Adrenal gland (tissue), 5 donors: Measurements from ENCODE around the gene ANKLE2.

Experiments used
- POLR2A ChIP-seq, 2 donors: fragments of 450-650 bp; IDR thresholded peaks; one replicate each; pipeline ENCODE4 v1.6.1; 2017; ENCODE audit warnings: antibody characterized with exemption in 2 of 2, mild to moderate bottlenecking in 2 of 2, moderate library complexity in 1 of 2
- TF ChIP-seq, protein P1 (sequence below), 6 experiments: fragments of 450-650 bp in 4 of 6; fragments of 200-600 bp in 2 of 6; sonication (generic) in 1 of 6; IDR thresholded peaks; 1 replicate in 5 of 6; 2 replicates in 1 of 6; pipeline versions ENCODE4 v1.5.1 to v1.8.0; 2016 to 2021; ENCODE audit warnings: antibody characterized with exemption in 6 of 6, mild to moderate bottlenecking in 2 of 6, moderate library complexity in 1 of 6
- donor health status: DM: no; HTN: no; CAD: no.

DNA sequence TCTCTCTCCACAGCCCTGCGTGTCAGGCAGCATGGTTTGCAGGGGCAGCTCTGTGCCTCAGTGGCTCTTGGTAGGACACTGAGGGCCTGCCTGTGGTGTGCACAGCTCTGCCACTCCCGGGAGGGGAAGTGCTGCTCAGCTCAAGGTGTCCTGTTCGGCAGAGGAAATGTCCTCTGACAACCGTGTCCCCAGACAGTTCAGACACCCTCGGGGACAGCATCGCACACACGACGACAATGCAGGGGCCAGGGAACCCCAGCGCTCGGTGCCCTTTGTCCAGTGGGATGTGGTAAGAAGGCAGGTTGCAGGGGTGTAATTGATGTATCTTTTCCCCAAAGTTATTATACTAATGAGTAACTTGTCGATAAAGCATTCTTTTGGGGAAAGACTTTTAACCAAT is 14.2 kb downstream of the ANKLE2 start:
- TF ChIP-seq, protein P1, sequence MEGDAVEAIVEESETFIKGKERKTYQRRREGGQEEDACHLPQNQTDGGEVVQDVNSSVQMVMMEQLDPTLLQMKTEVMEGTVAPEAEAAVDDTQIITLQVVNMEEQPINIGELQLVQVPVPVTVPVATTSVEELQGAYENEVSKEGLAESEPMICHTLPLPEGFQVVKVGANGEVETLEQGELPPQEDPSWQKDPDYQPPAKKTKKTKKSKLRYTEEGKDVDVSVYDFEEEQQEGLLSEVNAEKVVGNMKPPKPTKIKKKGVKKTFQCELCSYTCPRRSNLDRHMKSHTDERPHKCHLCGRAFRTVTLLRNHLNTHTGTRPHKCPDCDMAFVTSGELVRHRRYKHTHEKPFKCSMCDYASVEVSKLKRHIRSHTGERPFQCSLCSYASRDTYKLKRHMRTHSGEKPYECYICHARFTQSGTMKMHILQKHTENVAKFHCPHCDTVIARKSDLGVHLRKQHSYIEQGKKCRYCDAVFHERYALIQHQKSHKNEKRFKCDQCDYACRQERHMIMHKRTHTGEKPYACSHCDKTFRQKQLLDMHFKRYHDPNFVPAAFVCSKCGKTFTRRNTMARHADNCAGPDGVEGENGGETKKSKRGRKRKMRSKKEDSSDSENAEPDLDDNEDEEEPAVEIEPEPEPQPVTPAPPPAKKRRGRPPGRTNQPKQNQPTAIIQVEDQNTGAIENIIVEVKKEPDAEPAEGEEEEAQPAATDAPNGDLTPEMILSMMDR (IDR thresholded peaks at IDR 0.05), result no peak
- no peak for TF ChIP-seq POLR2A (IDR thresholded peaks at IDR 0.05)
